HG03103 (cell line): ENCODE measurements around the gene FBXO42.
"Not testable (repeated sequence)": the region's sequence is repeated elsewhere in the genome, so short reads cannot be mapped to it uniquely, and the experiment has no call there.

Experiments used
- ATAC-seq: cut with Tn5 transposase; IDR thresholded peaks from one replicate; pipeline ENCODE4 v1.9.1; 2021; ENCODE audit warnings: low read depth; ENCODE audit not compliant: unreplicated experiment

Gene FBXO42

DNA sequence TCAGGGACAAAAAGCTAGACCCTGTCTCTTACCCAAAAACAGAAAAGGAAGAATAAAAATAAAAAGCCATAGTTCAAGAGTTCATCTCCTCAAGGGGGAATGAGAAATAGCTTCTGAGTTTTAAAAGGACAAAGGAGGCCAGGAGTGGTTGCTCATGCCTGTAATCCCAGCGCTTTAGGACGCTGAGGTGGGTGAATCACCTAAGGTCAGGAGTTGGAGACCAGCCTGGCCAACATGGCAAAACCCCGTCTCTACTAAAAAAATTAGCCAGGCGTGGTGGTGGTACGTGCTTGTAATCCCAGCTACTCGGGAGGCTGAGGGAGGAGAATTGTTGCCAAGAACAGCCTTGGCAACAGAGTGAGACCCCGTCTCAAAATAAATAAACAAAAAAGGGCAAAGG, 76.7 kb downstream of the FBXO42 start:
- no peak for ATAC-seq

DNA sequence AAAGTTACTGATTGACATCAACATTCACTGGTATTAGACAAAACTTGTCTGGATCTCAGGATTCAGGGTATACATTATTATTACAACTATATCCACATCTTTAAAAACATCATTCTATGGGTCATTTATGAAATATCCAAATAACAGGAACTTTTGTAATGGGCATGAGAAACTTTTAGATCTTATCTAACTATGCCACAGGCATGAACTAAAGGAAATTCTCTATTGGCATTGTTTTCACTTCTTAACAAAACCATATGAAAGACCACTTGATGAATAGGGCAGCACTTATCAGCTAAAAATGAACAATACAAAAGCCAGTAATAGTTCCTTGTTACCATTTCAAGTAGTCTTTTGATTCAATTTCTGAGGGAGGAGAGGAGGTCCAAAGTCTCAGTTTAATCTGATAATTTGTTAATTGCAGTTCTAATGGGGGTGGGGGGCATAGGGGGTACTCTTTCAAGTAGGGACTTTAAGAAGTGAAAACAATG, 84.5 kb downstream of the FBXO42 start:
- no peak for ATAC-seq

DNA sequence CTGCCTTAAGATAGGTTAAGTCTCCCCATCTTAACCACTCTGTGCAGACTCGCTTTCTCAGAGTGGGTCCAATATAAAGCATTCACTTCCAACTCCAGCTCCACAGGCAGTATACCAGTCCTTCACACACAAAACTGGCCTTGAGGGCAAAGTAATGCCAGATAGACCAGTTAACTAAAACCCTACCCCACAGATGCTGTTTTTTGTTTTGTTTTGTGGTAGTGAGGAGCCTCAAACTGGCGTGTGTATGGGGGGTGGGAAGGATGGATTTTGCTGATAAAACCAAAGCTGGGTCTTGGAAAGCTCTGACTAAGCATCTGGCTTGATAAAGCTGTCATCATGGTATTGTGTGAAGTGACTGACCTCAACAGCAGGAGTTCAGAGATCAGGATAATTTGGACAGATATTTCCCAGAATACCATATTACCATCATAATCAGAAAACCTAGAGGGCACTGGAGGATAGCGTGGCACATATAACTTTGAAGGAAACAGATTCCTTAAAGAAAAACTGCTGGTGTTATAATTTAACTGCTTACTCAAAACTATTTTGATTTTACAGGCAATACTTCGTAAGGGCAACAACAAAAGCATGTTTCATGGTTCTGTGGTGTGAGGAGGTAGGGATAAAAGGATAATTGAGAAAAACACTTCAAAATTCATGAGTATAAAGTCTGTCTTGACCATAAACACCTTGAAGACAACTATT, 85.7 kb downstream of the FBXO42 start:
- ATAC-seq: no peak

DNA sequence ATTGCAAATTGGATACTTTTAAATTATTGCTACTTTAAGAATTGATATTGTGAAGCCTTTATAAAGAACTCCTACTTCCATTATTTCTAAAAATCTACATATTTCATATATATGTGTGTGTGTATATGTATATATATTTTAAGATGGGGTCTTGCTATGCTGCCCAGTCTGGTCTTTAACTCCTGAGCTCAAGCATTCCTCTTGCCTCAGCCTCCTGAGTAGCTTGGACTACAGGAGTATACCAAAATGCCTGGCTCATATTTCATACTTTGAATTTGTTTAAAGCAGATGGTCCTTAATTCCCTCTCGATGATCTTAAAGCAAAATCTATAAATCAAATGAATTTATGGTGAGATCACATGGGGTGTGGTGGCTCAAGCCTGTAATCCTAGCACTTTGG, 90.2 kb downstream of the FBXO42 start:
- ATAC-seq: no peak

DNA sequence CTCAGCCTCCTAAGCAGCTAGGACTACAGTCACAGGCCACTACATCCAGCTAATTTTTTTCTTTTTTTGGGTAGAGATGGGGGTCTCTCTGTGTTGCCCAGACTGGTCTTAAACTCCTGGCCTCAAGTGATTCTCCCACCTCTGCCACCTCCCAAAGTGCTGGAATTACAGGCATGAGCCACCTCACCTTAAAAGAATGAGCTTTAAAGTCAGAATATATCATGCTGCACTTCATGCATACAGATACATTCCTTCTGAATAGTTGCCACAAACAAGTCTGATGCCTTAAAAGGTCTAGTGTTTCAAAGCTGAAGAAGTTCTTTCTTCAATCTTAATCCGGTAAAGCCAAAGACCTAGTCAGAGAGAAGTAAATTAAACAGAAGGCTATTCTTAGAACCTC, 91.5 kb downstream of the FBXO42 start:
- no peak for ATAC-seq

DNA sequence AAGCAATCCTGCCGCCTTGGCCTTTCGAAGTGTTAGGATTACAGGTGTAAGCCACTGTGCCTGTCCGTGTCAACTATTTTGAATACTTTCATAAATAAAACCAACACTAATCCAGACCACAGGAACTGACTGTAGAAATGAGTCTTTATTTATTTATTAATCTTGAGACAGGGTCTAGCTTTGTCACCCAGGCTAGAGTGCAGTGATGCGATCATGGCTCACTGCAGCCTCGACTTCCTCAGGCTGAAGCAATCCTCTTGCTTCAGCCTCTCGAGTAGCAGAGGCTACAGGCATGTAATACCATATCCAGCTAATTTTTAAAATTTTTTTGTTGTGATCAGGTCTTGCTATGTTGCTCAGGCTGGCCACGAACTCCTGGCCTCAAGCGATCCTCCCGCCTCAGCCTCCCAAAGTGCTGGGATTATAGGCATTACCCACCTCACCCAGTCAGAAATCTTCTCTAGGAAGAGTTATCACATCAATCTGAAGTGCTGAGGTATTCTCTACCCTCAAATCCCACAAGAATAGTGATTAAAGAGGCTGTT, 93.6 kb downstream of the FBXO42 start:
- ATAC-seq: no peak

DNA sequence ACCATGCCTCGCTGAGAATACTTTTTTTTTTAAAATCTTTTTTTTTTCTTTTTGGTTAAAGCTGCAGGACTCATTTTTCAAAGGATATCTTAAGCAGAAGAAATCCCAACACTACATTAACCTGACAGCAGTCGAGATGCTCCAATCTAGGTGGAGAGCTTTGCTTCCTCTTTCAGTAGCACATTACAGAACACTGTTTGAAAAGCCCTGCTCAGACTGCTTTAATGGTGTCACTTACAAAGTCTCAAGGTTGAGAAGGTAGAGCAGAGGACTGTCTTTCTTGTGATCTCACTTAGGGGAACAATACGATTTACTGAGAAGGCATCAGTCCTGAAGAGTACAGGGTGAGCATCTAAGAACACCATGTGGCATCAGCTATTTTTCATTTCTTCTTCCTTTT, 94.3 kb downstream of the FBXO42 start:
- ATAC-seq: no peak

DNA sequence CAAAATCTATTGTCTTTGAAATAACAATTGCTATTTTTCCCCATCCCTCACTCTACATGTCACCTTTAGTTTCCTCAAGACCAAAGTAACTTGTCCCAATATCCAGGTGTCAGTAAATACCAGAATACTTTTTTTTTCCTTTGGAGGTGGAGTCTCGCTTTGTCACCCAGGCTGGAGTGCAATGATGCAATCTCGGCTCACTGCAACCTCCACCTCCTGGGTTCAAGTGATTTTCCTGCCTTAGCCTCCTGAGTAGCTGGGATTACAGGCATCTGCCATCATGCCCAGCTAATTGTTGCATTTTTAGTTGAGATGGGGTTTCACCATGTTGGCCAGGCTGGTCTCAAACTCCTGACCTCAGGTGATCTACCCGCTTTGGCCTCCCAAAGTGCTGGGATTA, 94.7 kb downstream of the FBXO42 start:
- not testable (repeated sequence) for ATAC-seq

DNA sequence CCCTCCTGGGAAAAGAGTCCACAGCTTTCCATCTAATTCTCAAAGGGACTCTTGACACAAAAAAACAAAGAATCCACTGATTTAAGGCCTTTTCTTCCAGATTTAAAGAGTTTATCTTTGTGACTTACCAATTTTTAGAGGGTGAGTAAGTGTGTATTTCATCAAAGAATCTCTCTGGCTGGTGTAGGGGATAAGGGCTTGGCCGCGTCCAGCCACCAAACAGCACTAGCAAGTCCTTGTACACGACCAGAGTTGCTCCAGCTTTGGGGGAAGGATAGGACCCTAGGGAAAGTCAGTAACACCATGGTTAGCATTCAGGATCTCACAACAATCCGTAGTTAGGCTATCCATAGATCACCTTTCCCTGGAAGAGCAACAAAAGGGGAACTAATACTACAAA, 95.8 kb downstream of the FBXO42 start:
- ATAC-seq: no peak

DNA sequence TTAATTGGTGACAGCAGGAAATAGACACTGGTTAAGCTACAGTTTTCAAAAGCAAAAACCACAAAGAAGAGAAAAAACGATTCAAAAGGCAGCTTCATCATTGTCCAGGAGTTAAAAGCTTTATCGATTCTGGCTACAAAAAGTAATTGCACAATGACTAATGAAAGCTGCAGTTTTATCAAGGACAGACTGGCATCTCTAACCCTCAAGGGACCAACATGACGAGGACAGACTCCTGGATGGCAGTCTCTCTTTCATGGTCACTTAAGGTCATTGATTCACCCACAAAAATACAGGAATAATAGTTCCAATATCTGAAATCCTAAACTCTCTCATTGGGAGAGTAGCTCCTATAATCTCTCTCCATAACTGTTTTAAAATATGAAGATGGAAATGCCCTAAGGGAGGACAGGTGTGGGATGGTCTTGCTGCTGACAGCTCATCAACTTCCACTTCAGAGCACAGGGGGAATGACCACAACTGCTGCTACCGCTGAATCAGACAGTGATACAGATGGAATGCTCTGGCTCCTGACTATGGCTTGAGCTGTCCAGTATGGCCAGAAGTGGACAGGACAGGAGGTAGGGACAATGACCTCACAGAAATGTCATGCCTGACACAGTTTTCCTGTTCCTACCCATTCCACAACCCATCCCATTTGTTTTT, 97.9 kb downstream of the FBXO42 start:
- ATAC-seq: no peak

DNA sequence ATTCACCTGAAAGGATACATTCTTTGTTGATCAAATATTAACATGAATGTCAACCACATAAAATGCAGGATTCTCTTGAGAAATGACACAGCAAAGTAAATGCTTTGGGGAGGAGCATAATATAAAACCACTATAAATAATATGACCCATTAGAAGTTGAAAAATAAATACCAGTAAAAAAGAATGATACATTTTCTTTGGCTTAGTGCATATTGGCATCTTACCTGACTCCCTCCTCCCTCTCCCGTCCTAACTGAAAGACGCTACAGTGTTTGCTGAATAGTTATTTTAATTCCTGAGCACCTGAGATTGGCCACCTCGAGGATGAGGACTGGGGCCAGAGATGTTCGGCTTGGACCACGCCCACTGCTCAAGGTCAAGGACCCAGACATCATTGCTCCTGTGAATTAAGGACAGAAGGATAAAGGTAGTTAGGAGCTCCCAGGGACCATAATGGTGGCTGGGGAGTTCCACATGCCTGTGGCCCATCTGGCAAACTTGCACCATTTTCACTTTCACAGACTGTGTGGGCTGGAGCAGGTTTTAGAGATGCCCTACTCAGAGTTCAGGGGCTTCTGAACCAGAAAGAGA, 98.9 kb downstream of the FBXO42 start:
- no peak for ATAC-seq

DNA sequence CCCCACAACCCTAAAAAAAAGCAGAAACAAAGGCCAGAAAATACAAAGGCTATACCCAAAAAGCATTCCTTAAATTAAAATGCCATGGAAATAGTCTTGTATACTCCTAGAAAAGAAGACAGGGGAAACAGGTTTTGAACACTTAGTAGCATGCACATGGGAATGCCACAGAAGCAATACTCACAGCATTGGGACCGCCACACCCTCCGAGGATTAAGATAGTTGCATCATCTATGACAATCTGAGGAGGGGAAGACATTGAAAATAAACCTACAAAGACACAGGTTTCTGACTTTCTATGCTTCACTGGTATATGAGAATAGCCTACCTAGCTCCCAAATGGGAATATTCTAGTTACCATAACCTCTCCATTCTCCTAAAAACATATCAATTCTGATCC, 99.4 kb downstream of the FBXO42 start:
- ATAC-seq: no peak

DNA sequence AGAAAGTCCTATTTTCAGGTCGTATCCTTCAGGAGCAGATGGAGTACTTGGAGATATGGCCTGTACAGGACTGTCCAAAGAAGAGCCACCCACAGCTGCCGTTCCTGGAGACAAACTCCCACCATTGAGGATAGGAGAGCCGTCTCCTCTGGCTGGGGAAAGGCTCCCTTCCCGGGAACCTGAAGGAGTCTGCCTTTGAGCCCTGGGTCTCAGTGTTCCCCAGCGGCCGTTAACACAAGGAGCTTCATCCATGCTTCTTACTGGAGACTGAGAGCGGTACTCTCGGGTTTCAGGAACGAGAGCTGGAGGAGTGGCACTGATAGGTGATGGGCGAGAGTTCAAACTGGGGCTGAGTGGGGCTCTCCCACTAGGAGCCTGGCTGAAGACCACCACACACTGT, 100.9 kb downstream of the FBXO42 start:
- no peak for ATAC-seq

DNA sequence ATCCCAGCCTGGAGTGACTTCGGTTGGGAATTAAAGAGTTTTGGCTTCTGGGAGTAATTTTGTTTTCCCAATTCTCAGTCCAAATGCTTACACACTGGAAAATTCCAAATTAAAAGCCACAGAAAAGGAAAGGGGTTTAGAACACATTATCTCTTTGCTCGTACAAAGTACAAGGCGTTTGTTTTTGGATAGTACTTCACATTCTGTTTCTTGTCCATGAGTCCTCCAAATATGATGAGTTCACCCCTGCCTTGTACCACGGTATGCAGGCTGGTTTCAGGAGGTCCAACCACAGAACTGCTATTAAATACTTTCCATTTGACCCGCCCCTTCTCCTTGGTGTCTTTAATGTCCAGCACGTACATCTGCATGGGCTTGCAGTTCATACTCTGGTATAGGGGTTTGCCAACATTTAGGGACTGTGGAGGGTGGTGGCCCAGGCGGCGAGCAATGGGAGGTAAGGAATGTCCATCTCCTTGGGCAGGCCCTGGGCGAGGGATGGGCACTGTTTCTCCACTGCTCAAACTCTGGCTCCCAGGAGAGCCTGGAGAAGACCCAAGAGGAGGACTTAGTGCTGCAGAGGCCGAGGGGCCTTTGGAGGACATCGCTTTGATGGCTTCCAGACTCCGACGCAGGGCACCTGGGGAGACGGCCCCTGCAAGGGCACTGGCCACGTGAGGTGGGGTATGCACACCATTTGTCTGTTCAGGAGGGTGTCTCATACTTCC, 101.6 kb downstream of the FBXO42 start:
- ATAC-seq: no peak

DNA sequence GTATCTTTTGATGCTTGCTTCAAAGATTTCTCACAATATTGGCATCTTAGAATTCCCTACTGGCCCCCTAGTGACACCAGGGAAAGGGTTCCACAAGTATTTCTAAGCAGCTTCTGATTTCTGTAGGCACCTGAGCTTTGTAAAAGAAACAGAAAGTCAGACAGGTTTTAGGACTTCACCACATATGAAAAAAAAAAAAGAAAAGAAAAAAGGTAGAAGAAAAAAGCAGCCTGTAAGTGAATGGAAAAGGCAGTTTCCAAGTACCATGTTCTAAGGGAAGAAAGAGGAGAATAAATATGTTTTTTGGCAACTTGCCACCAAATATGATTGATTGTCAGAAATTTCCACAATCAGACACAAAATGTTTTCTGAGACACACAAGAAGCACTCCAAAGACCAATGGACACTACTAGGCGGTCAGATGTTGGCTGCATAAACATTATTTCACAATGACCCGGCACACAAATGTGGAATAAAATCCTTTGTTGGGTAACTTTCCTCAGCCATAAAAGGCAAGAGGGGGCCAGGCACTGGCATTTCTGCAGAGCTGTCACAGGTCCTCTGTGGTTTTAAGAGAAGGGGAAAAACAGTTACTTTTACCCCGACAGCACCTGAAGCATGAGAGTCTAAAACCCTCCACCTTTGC, 102.6 kb downstream of the FBXO42 start:
- ATAC-seq: no peak

DNA sequence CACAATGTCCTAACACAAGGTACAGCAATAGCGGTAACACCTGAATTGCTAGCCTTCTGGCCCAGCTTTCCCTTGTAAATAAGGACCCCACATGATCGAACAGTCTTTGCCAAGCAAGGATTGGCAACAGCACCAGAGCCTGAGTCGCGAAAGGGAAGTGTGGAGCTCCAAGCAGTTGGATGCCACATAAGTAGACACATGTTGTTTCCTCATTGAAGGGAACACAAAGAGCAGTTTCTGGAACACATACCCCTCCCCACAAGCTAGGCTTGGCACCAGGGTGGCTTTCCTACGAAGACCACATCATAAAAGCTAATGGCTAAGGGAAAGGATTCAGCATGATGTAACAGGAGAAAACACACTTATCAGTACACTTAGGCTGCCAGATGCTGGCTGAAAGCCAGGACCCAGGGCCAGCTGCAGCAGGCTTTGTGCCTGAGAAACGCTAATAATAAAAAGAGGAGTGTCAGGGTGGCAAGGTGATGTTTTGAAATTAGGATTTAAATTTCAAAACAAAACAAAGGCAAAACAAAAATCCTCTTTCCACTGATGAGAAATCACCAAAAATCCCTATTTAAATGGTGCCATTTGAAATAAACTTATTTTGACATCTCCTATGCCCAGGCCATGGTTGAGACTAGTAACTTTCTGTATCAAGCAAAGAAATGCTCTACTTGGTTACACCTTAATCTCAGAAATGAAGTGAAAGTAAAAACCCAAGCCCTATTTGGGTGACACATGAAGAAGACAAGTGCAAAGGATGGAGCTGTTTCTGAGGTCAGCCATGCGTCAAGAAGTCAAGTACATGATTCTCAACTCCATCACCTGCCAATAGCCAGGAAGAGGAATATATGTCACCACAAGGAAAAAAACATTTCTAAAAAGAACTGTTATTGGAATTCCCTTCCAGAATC, 103.4 kb downstream of the FBXO42 start:
- peak; percentile 56 for ATAC-seq

DNA sequence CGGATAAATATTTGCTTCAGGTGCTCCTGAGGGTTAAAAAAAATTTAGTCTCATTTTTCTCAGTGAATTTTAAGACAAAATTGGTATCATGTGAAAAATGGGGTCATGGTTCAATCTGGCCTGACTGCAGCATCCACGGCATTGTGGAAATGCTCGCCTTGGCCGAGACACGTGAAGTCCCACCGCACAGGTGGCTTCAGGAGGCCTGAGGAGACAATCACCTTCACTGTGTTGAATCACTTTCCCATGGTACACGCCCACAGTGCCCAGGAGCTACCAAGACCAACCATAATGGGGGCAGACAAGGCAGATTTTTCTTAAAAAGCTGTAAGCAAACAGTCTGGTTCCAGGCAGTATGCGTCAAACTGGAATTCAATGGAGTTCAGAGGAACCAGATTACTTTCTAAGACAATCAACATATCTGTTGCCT, 104.3 kb downstream of the FBXO42 start:
- ATAC-seq: no peak

DNA sequence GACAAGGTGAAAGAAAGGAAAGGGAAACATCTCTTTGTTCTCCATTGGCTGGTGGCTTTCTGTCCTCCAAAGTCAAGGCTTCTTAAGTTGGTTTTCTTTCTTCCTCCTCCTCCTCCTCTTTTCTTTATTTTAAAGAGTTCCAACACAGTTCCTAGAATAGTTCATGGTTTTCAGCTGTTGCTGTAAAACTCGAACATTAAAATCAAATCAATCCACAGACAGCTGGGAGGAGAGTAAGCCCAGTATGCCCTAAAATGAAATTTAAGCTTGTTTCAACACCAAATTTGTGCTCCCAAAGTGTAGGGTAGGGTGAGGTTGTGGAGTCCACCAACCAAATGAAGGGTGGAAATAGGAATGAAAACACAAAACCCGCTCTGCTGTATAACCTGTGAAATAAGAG, 104.8 kb downstream of the FBXO42 start:
- no peak for ATAC-seq

DNA sequence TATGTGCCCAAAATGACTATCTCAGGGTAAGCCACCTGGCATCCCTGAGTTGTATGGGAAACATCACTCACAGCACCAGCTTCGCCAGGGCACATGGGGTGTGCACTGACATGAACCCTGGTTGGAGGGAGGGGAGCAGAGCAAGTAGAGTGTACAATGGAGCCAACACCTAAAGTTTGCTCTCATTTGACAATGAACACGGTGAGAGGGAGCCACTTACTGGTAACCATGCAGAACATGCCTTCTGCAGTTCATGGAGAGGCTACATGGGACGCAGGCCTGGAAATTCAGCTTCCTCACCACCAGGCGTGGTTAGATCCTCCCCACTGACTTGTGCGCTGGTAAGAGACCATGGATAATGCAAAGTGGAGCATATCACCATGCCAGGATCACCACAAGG, 105.3 kb downstream of the FBXO42 start:
- no peak for ATAC-seq
